Dermis blood vessel endothelial cell (primary cell): ENCODE measurements around the gene SPATS2L. TPM values are rescaled to one million over a fixed set of nuclear protein-coding genes. Genes with fewer than 3 reads are reported as not detected.
"Not testable (repeated sequence)": the region's sequence is repeated elsewhere in the genome, so short reads cannot be mapped to it uniquely, and the experiment has no call there.

Experiments used
- DNase-seq: peaks from one replicate; pipeline ENCODE4 v3.0.0; 2010
- total RNA-seq: library from RNA; depleted of rRNA; stranded (reverse); fragments of >200 nt; gene quantifications from 2 replicates; pipeline ENCODE4 v1.2.3, GENCODE V29; 2014

The SPATS2L gene
- total RNA-seq, 1 donor from 2014 or later: 21.3 TPM

DNA sequence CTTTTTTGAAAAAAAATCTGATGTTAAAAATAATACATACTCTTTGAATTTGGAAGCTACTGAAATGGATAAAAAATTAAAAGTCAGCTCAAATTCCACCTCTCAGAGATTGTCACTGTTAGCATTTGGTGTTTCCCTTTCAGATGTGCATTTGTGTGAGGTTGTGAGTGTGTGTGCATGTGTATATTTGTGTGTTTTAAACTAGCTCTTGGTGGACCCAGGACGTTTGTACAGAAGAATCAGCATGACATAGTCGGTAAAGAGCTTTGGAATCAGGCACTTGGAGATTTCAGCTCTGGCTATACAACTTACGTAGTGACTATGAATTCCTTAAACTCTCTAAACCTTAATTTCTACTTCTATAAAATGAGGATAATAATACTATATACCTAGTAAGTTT, 14.5 kb downstream of the SPATS2L start:
- no peak for DNase-seq

DNA sequence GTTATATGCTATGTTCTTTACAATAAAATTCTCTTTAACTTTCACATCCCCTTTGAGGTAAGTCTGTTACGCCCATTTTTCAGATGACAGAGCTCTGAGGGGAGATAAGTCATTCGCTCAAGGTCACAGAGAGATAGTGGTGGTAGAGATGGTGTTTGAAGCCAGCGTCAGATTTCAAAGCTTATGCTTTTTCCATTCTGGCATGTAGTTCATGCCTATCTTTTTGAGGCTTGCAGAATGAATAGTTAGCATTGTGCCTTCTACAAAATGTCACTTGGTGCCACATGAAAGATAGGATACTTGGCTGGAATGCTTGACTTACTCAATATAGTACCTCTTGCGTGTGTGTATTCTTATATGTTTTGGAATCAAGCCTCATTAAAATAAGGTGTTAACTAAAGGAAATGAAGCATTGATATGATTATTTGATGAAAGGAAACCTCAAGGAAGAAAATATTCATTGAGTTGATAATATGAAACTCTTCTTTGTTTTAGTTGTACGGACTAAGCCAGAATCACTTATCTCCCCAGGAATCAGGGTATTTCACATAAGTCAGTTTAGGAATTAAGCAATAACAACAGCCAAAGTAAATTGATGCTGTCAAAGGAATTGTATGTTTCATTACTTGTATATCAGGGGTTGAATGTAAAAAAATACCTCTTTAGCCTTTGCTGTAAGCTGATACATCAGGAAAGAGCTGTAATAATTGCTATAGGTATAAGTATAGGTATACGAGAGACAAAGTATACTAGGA, 15.5 kb downstream of the SPATS2L start:
- no peak for DNase-seq

DNA sequence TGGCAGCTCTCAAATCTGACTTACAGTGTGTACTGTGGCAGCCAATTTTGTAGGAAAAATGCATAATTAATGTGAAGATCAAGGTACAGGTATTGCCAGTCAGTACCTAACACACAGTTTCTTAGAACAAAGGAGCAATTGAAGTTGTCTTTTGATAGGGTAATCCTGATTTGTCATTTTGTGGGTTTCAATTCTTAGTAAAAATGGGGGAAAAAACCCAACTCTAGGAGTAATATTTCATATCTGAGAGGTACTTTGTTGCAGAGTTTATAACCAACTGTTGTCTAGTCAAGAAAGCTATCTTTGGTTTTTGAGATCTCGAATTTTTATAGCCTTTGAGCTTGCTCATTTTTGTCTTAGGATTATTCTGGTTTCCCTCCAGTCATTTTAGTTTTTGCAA, 16.1 kb downstream of the SPATS2L start:
- DNase-seq: no peak

DNA sequence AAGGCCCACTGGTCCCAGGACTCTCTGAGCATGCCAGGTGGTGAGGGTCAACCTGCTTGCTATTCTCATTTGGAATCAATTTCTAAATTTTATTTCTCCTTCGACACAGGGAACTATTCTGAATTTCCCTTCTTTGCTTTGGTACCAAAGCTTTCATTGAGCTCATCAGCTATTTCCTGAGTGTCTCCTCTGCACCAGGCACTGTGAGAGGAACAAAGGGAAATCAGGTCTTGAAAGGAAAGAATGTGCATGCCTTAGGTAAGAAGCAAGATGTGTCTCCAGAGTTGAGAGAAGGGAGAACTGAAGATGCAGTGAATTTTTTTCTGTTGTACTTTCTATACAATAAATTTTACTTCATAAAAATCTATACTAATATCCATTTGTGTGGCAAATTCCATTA, 17.9 kb downstream of the SPATS2L start:
- no peak for DNase-seq

DNA sequence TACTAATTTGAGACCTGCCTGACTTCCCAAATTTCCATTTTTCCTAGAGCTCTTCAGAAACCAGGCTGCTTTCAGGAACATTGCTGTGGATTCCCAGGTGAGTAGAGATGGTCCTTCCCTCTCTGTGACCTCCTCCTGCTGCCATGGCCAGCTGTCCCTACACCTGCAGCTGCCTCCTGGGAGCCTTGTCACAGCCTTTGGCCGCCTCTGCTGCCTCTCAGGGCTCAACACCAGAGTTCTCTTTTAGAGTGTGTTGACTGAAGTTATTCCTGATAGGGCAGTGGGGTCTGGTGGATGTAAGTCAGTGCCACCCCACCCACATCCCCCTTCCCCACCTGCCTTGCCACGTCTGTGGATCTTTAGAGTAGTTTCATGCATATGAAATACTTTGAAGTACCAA, 22.9 kb downstream of the SPATS2L start:
- no peak for DNase-seq

DNA sequence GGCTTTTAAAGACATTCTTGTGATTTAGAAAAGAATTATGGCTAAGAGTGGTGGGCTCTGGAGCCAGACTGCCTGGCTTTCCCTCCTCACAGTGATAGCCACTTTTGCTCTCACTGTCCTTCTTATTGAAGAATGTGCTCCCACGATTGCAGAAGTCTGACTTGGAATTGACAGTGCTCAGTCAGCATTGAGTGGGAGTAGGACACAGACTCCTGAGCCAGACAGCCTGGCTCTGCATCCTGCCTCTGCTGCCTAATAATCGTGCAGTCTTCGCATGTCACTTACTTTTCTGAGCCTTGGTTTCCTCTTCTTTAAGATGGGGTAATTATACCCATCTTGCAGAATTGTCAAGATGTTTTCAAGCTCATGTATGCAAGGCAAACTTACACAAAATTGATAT, 23.3 kb downstream of the SPATS2L start:
- DNase-seq: no peak

DNA sequence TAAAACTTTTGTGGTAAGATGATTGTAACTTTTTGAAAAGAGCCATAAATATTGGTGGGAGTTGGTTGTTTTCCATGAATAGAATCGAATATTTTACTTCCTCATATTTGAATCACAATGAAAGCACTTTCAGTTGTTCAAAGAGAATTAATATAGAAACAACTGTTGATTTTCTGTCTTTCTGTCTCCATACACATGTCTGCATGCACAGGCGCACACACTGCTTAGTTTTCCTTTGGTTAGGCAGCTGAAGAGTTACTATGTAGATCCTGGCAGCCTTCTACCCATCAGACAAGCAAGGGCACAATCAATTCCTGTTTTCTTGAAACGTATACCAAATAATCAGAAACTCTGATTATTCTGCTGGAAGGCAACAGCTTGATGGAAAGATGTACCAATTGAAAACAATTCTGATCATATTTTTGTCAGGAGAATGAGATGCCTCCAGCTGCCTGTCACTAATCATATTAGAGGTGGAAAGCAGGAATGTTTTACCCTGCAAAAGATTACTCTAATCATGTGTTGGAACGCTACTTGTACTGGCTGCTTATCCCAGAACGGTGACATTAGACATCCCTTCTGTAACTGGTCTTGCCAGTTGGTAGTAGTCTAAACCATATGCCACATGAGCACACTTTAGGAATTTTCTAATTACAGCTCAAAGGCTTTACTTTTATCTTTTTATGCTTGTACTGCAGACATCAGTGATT, 24.0 kb downstream of the SPATS2L start:
- no peak for DNase-seq

DNA sequence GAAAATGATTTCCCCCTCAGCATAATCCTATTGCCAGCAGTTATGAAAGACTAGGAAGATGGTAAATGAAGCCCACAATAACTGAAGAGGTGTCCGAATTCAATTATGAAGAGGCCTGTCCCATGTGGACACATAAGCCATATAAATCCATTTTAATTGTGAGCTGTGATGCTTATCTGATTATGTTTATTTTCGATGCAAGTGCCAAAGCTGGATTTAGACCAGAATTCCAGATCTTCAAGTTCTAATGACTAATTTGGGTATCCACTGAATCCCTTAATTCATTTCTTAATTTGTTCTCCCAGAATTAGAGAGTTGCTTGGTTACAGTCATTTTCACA, 24.5 kb downstream of the SPATS2L start:
- DNase-seq: no peak

DNA sequence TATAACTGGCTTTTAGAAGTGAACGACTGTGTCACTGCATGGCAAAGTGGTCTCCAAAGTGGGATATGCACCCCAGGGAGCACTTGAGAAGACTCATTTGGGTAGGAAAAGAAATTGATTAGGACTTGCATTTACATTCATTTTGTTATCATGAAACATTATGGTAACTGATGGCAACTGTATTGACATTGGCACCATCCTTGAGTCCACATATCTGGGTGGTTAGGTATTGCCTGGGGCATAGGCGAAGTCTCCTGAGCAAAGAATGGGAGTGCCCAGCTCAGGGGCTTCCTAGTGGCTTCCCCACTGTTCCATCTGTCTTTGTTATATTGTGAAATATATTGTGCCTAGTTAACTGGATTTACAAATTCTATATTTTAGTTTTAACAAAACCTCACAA, 29.2 kb downstream of the SPATS2L start:
- DNase-seq: no peak

DNA sequence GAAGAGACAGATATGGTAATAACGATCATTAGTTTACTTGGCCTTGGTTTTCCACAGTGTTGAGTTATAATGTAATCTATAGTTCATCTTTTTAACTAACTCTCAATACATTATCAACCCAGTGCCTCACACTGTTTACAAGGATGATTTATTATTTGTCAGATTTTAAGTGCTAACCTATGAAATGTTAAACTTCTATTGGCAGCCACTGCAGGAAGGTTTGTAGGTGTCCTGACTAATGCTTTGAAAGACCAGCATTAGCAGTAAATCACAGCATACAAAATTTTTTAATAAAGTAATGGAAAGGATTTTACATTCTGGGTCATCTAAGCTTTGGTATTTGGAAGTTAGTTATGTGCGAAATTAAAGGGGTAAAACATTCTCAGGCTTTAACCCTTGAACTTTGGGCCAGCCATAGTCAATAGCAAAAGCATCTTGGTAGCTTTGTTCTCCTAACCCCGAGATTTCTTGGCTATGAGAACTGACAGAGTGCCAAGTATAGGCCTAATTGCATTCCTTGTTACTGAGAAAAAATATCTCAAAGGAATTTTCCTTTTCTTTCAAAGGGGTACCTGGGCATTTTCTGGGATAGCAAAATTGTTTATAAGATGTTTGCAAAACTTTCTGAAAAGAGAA, 30.6 kb downstream of the SPATS2L start:
- DNase-seq: peak; percentile 47

DNA sequence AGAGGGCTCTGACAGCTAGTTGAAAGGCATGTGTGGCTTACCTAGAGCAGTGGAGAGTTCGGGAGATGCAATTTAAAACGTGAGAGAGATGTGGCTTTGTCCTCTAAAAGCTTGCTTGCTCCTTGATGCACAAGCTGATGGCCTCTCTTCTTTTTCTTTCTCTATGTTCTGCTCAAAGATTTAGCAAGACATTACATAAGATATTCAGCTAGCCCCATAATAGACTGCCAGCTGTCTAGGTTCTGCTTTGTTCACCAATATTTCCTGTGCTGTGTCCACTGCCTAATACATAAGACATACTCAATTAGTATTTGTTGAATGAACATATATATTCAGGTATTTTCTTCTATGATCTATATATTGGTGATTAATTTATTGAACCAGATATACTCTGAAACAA, 31.1 kb downstream of the SPATS2L start:
- DNase-seq: no peak

DNA sequence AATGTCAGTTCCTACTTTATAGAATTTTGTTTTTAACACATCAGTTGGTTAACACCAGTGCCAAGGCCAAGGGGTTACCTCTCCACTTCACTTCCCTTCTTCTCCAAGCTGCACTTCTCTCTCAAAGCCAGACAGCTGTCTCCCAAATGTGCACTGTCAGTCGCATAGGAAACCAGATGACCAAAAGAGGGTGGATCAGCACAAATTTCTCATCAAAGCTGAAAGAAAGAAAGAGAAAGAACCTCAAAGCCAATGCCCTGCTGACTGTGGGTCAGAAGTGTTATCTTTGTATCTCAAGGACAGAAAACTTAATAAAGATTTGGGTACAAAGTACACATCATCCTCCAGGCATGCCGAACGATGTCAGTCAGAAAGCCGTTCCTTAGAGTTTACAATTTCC, 32.2 kb downstream of the SPATS2L start:
- no peak for DNase-seq

DNA sequence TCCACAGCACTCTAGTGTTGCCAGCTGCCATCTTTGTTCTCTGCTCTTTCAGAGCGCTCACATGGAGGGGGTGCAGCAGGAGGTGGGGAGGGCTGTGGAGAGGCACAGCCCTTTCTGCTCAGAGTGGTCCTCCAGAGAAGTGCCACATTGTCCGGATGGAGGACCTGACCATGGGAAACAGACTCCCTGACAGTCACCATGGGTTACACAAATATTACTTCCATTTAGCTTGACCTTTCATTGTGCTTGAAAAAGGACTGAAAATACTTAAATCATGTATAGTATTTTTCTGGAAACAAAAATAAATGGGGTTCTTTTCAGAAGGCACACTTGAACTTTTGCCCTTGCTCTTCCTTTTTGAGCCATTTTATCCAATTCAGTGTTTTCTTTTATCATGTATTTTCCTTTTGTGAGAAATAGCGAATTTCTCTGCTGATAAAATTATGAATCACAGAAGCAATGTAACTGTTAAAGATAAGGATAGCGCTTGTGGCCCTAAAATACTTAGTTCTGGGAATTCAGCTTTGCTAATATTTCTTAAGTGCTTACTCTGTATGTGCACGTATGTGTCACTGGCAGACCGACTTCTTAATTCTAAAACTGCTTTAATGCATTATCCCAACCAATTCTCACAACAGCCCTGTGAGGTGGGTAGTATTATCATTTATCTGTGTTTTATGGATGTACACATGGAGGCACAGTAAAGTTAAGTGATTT, 34.2 kb downstream of the SPATS2L start:
- DNase-seq: peak; percentile 22

DNA sequence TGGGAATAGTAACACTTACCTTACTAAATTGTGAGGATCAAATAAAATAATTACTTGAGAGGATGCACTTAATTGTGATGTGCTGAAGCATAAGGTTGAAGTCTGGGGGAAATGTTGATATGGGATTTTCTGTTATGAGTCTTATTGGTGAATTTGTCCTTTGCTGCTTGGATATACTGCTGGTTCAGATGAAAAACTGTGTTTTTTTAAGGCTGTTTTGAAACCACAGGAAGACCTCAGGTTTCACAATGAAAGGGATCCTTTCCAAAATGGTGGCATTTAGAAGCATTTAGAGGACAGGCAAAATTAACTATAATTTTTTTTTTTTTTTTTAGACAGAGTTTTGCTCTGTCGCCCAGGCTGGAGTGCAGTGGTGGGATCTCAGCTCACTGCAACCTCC, 34.9 kb downstream of the SPATS2L start:
- no peak for DNase-seq

DNA sequence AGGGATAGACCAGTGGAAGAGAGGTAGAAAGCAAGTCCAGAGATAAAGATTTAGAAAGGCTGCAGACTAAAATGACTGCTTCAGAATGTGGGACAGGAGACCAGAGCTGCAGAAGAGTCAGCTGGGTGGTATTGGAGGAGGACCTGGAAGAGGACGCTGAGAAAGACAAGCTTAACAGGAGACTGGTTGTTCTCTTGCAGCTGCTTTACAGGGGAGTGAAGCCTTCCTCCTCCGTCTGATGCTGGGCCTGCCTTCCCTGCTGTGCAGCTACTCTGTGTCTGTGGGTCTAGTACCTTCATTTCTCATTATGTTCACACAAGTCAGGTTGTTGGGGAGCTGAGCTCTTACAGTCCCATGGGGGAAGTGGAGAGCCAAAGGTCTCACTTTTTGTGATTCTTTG, 35.7 kb downstream of the SPATS2L start:
- no peak for DNase-seq

DNA sequence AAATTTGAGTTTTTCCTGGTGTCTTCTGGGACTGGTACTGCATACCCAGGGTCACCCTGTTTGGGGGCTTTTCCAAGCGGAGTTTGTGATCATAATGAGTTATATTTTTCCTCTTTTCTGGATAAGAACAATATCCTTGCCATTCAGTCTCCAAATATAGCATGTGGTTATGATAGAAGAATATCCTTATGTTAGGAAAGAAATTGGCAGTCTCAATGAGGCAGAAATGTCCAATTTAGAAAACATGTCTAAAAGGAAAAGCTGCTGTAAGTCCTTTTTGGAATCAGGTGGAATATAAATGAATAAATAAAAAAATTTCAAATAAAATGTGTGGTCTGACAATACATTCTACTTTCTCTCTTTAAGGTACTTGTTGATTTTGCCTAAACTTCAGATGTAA, 36.2 kb downstream of the SPATS2L start:
- no peak for DNase-seq

DNA sequence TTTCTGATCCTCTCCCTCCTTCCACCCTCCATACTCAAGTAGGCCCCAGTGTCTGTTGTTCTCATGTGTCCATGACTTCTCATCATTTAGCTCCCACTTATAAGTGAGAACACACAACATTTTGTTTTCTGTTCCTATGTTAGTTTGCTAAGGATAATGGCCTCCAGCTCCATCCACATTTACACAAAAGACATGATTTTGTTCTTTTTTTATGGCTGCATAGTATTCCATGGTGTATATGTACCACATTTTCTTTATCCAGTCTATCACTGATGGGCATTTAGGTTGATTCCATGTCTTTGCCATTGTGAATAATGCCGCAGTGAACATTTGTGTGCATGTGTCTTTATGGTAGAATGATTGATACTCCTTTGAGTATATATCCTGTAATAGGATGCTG, 37.7 kb downstream of the SPATS2L start:
- DNase-seq: not testable (repeated sequence)

DNA sequence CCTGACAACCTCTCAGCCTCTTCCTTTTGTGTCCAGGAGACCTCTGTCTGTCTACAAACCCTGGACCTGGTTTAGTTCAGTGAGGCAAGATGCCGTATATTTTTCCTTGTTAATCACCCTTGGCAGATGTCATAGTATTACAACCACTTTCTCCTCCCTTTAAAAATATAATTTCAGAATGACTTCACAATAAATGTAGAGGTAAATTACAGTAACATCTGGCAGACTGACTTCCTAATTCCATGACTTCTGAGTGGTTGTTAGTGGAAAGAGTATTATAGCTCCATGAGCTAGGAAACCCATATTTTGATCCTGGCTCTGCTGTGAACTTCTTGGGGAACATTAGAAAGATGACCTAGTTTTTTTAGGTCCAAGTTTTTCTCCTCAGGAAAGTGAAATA, 39.5 kb downstream of the SPATS2L start:
- DNase-seq: no peak

DNA sequence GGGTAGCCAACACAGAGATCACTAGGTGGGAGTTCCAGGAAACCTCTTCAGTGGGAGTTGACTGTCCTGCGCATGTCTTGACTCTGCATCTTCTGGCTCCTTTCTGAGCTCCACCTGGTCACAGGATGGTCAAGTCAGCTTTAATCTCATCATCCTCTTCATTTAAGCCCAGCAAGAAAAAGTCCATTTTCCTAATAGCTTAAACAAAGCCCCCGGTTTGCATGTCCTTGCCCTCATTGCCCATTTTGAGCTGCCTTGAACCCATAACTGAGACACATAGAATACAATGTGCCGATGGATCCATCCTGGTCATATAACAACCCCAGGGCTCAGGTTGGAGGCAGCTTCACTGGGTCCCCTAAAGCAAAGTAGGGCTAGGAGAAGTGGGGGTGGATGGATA, 40.8 kb downstream of the SPATS2L start:
- DNase-seq: no peak

DNA sequence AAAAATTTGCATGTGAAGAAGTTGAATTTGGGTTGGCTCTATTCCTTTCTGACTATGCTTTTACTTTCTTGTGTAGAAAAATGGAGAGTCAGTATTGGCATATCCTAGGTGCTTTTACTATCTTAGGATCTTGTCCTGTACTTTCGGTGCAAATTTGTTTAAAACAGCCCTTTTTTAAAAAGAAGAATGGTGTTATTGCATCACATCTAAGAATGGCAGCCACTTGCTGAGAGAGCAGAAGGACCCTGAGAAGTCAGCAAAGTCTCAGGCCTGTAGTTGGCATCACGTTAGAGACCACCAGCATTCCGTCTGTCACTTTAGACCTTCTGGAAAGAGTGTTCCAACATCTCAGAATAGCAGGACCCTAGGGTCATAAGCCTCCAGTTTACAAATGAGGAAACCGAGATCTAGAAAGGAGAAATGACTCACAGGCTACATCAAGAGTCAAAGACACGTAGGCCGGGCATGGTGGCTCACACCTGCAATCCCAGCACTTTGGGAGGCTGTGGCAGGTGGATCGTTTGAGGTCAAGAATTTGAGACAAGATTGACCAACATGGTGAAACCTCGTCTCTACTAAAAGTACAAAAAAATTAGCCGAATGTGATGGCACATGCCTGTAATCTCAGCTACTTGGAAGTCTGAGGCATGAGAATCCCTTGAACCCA, 42.5 kb downstream of the SPATS2L start:
- DNase-seq: no peak

DNA sequence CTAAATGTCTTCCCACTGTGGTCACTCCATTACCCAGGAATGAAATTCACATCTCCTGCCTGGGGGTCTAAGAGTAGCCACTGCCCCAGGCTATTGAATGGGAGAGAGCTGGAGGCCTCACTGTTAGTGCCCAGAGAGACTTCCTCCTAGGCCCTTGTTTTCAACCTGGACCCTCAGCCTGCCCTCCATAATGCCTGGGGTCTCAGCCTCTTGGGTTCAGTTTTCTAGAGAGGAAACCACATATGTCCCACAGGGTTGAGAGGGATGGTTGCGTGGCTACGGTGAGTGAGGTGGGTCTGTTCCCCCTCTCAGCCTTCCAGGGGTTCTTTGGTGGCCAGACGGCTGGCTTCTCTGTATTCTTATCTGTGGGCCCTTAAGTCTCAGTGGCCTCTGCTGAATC, 43.4 kb downstream of the SPATS2L start:
- DNase-seq: no peak

DNA sequence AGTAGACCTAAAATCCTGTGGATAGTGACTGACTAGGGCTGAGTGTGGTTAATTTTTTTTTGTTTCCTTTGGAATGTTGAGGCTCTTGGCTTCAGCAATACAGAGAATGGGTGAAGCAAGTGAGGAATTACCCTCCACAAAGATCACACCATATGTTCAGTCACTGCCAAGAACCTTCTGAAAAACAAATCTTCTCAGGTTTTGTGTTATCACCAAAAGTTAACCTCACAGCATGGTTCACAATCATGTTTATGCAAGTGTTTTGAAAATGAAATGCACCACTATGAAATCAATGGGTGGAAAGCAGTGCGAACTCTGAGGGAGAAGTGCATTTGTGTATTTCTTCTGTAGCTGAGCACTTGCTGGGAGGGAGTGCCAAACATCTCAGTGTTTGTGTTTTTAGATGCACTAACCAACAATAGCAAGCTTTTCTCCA, 44.4 kb downstream of the SPATS2L start:
- no peak for DNase-seq

DNA sequence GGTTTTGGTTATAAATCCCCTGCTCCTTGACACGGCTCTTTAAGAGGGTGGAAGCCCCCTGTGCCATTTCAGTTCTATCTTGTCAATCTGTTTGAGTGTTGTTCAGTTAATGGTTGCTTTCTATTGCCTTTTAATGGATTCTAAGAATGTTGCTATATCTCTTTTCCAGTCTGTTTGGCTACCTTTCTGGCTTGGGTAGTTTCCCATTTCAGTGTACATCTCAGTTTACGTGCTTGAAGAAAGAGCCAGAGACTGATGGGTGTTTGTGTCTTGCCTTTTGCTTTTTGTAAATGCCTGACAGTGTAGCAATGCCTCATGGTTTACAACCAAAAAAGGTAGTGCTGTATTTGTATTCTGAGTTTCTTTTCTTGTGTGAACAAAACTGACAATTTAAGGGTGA, 45.3 kb downstream of the SPATS2L start:
- DNase-seq: no peak
